Endothelial cell of umbilical vein (primary cell): Measurements from ENCODE around the gene TSPAN17. TPM values are rescaled to one million over a fixed set of nuclear protein-coding genes. Genes with fewer than 3 reads are reported as not detected.

Experiments used
- BruUV-seq: library from RNA; stranded (reverse); fragments of 400-500 nt; replicated peaks from 2 replicates; lab custom pipeline; 2021; lab: Mats Ljungman, UMichigan
- CTCF ChIA-PET: fragments of 300-600, 350-600 bp; sonication (Branson Sonifier 250); formaldehyde crosslinking; loops from one replicate; lab custom pipeline; 2021; ENCODE audit warnings: antibody characterized with exemption, inconsistent platforms; lab: Charles Lee
- POLR2A ChIA-PET: fragments of 300-600, 350-600 bp; sonication (Branson Sonifier 250); formaldehyde crosslinking; loops from one replicate; lab custom pipeline; 2021; ENCODE audit warnings: antibody characterized with exemption, inconsistent platforms; lab: Charles Lee
- DNase-seq: peaks from one replicate; pipeline ENCODE4 v3.0.0-alpha.2; 2011; ENCODE audit warnings: low read depth, low spot score
- FAIRE-seq: peaks from 2 replicates; lab custom pipeline; 2011; peaks lifted over from hg19 to GRCh38; lab: Jason Lieb, UNC
- H2AFZ ChIP-seq: 2 replicates; pipeline ENCODE4 v1.6.0; 2012; ENCODE audit warnings: low read depth, low read length, control low read depth, inconsistent platforms
- H3K27ac ChIP-seq: 2 replicates; pipeline ENCODE4 v1.5.1; 2011; ENCODE audit warnings: low read depth, mild to moderate bottlenecking, control low read depth, low read length, moderate library complexity; ENCODE audit not compliant: insufficient read depth
- H3K27me3 ChIP-seq, 2 experiments: 2 replicates each; pipeline versions ENCODE4 v1.6.0 to v1.6.1; 2011; ENCODE audit warnings: low read length in 2 of 2, mixed read lengths in 1 of 2; ENCODE audit not compliant: control insufficient read depth in 2 of 2, insufficient read depth in 2 of 2
- H3K36me3 ChIP-seq, 2 experiments: 2 replicates in 1 of 2; 3 replicates in 1 of 2; pipeline ENCODE4 v1.5.1; 2011; ENCODE audit warnings: low read length in 2 of 2, mild to moderate bottlenecking in 1 of 2, moderate library complexity in 1 of 2; ENCODE audit not compliant: control insufficient read depth in 2 of 2, insufficient read depth in 2 of 2; ENCODE audit errors: extremely low read depth in 1 of 2
- H3K4me1 ChIP-seq: 3 replicates; pipeline ENCODE4 v1.5.1; 2011; ENCODE audit warnings: mild to moderate bottlenecking, low read length; ENCODE audit not compliant: control insufficient read depth, insufficient read depth; ENCODE audit errors: extremely low read depth
- H3K4me2 ChIP-seq: 2 replicates; pipeline ENCODE4 v1.6.1; 2011; ENCODE audit warnings: low read length, control low read depth, mixed read lengths; ENCODE audit not compliant: insufficient read depth
- H3K4me3 ChIP-seq, 3 experiments: fragments of 200-600 bp in 1 of 3; sonication (generic), shearing (Covaris generic) in 1 of 3; replicated peaks in 1 of 3; 2 replicates each; pipeline ENCODE4 v1.5.1; 2011 to 2016; ENCODE audit warnings: control low read depth in 3 of 3, low read length in 3 of 3, mild to moderate bottlenecking in 2 of 3, inconsistent platforms in 1 of 3, low read depth in 1 of 3, moderate library complexity in 1 of 3; ENCODE audit not compliant: insufficient read depth in 1 of 3
- H3K79me2 ChIP-seq: 2 replicates; pipeline ENCODE4 v1.6.0; 2012; ENCODE audit warnings: low read length, inconsistent platforms; ENCODE audit not compliant: control insufficient read depth, insufficient read depth
- H3K9ac ChIP-seq: replicated peaks from 2 replicates; pipeline ENCODE3; 2011; ENCODE audit warnings: low read length, control low read depth; ENCODE audit not compliant: insufficient read depth; ENCODE audit errors: extremely low read depth
- H3K9me1 ChIP-seq: replicated peaks from 3 replicates; pipeline ENCODE4 v1.6.0; 2011; ENCODE audit warnings: mild to moderate bottlenecking, low read length; ENCODE audit not compliant: control insufficient read depth, insufficient read depth; ENCODE audit errors: extremely low read depth
- H3K9me3 ChIP-seq: replicated peaks from 2 replicates; pipeline ENCODE4 v1.5.1; 2012; ENCODE audit warnings: low read length, inconsistent platforms; ENCODE audit not compliant: control insufficient read depth, insufficient read depth
- H4K20me1 ChIP-seq: replicated peaks from 2 replicates; pipeline ENCODE3; 2011; ENCODE audit warnings: mild to moderate bottlenecking, low read length; ENCODE audit not compliant: control insufficient read depth, insufficient read depth; ENCODE audit errors: extremely low read depth
- CTCF ChIP-seq, 2 donors: IDR thresholded peaks; 1 replicate in 1 of 2; 2 replicates in 1 of 2; pipeline ENCODE4 v1.5.1; 2011; ENCODE audit warnings: low read length in 2 of 2, mild to moderate bottlenecking in 2 of 2, moderate library complexity in 2 of 2, control low read depth in 1 of 2, inconsistent platforms in 1 of 2, low read depth in 1 of 2; ENCODE audit not compliant: insufficient read depth in 1 of 2; ENCODE audit errors: extremely low read depth in 1 of 2
- FOS ChIP-seq: IDR thresholded peaks from 2 replicates; pipeline ENCODE4 v1.6.1; 2011; ENCODE audit warnings: mild to moderate bottlenecking, low read length, moderate library complexity, borderline replicate concordance; ENCODE audit not compliant: insufficient read depth
- GATA2 ChIP-seq: IDR thresholded peaks from 2 replicates; pipeline ENCODE4 v1.7.0; 2011; ENCODE audit warnings: low read depth, mild to moderate bottlenecking, moderate library complexity, mixed read lengths, low read length; ENCODE audit not compliant: insufficient read length, insufficient read depth
- JUN ChIP-seq: IDR thresholded peaks from 2 replicates; pipeline ENCODE4 v1.6.1; 2011; ENCODE audit warnings: borderline replicate concordance, low read depth; ENCODE audit not compliant: insufficient read length, insufficient read depth
- MAX ChIP-seq: IDR thresholded peaks from 2 replicates; pipeline ENCODE4 v1.6.1; 2011; ENCODE audit not compliant: insufficient read depth, insufficient read length
- MYC ChIP-seq: IDR thresholded peaks from one replicate; pipeline ENCODE4 v1.6.1; 2011; ENCODE audit warnings: mild to moderate bottlenecking, low read depth, low read length
- POLR2AphosphoS5 ChIP-seq: IDR thresholded peaks from 2 replicates; pipeline ENCODE4 v1.6.1; 2012; ENCODE audit warnings: low read depth, mild to moderate bottlenecking, control low read depth, low read length, moderate library complexity; ENCODE audit not compliant: insufficient read depth
- dilution Hi-C: fragments of 300-500 bp; cut with MboI; formaldehyde crosslinking; loops from one replicate; pipeline ENCODE4 v1.15.0; 2019; ENCODE audit warnings: low sequenced_read_pairs; ENCODE audit not compliant: extremely low pct_ligation_motif_present
- intact Hi-C: fragments of 100-400 bp; cut with micrococcal nuclease; formaldehyde crosslinking; loops from one replicate; pipeline ENCODE4 v1.10.0; 2022
- polyA plus RNA-seq, 4 experiments: library from polyadenylated mRNA; depleted of rRNA in 3 of 4; stranded (reverse) in 3 of 4; unstranded in 1 of 4; fragments of >200 nt; gene quantifications; 2 replicates each; pipeline versions ENCODE4 v1.2.1 to v1.2.3, GENCODE V29; 2011 to 2012; ENCODE audit warnings: missing spikeins in 1 of 4
- total RNA-seq: library from RNA; stranded (reverse); gene quantifications from 2 replicates; pipeline ENCODE4 v1.2.3, GENCODE V29; 2021

Gene TSPAN17
- total and polyA plus RNA-seq, 2 donors (not counting 3 experiments of a cell fraction or from before 2014, with no cell fraction given): 55.9 to 73.3 TPM

GRCh38 chr5:176618783-176619182 lies 28.5 kb upstream of the TSPAN17 start:
- no peaks in the 10 kb centered on the region for H3K79me2 ChIP-seq
- ChIA-PET CTCF (interaction anchor here (0.7 to 1.2 kb wide), 4 partner anchors 28 to 45 kb away, joined by 3 read pairs; partner anchors contain the start of gene TSPAN17), POLR2A (no interaction called here)
- intact Hi-C loops (loop anchor here (1.0 to 10.0 kb wide), 5 partner anchors 22 to 230 kb away; partner anchors contain the start of genes FAF2, HIGD2A, NOP16 and TSPAN17), dilution Hi-C loops (no loop called here)
- H3K4me2 ChIP-seq: no peak overlapping the region
- DNase-seq (no peak), FAIRE-seq (no peak)
- no peak overlapping the region for H3K9ac ChIP-seq
- peaks cover 27 to 30% of the 10 kb centered on the region in 2 experiments for H3K27me3 ChIP-seq
- H3K27ac ChIP-seq: no peak overlapping the region
- TF ChIP-seq MYC (no peak), POLR2AphosphoS5 (no peak), FOS (no peak), MAX (no peak), GATA2 (no peak), JUN (no peak), CTCF (IDR thresholded peaks at IDR 0.05; ENCODE audit: extremely low read depth in 1 of 2, insufficient read depth in 1 of 2, low read depth in 1 of 2, low read length in 2 of 2) (no peak)
- no peaks in the 10 kb centered on the region for H3K9me1 ChIP-seq
- no peaks in the 10 kb centered on the region for H3K36me3 ChIP-seq
- no peak overlapping the region for H3K4me3 ChIP-seq
- H4K20me1 ChIP-seq: no peaks in the 10 kb centered on the region
- H3K9me3 ChIP-seq: no peaks in the 10 kb centered on the region
- peaks cover 21% of the 10 kb centered on the region for H3K4me1 ChIP-seq
- peak overlapping the region; percentile 68 for H2AFZ ChIP-seq
- no TSS peak for BruUV-seq
